ENCODE measurements around the gene CPT1A.
A peak's percentile ranks its signal among the peaks of the same experiment; 100 is the strongest.

Gene CPT1A

GRCh38 chr11:68767672-68768071, 74.0 kb downstream of the CPT1A start:
- TF ChIP-seq JUND (IDR thresholded peaks at IDR 0.05; ENCODE audit: low read depth) = no peak
- no peak for DNase-seq (ENCODE audit: low read depth in 1 of 2, low spot score in 1 of 2)
- in situ Hi-C loops (cut with HindIII; ENCODE audit: low pct_unique_long_range_greater_than_20kb, low sequenced_read_pairs) = no loop called here

DNA sequence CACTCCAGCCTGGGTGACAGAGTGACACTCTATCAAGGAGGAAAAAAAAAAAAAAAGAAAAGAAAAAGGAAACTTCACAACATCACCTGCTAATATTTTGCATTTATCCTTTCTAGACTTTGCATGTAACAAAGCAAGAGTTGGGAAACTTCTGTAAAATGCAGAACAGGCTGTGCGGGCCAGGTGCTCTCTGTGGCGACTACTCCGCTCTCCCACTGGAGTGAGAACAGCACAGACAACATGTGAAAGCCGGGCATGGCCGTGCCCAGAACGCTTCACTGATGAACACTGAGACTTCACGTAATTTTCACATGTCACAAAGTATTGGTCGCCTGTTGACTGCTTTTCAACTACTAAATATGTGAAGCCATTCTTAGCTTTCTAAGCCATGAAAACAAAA, 74.9 kb downstream of the CPT1A start:
- no peak for DNase-seq (ENCODE audit: low read depth in 1 of 2, low spot score in 1 of 2)
- in situ Hi-C loops (cut with HindIII; ENCODE audit: low pct_unique_long_range_greater_than_20kb, low sequenced_read_pairs) = no loop called here
- no peak for TF ChIP-seq JUND (IDR thresholded peaks at IDR 0.05; ENCODE audit: low read depth)

DNA sequence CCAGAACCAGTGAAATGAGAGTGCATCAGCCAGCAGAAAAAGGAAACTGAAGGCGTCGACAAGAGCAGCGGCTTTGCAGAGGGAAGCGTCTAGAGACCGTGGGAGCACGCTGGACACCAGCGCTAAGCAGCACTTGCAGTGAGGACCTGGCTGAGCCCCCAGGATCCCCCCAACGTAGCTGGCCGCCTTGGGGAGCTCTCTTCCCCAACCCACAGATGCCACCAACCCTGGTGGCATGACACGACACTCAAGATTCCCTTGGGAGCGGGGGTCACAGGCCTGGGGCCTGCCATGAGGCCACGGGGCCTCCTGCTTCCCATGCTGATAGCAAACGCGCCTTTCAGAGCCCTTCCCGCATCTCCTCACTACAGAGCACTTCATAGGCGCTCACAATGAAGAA, 77.0 kb downstream of the CPT1A start:
- TF ChIP-seq JUND (IDR thresholded peaks at IDR 0.05; ENCODE audit: low read depth) = no peak
- DNase-seq (ENCODE audit: low read depth in 1 of 2, low spot score in 1 of 2) = no peak
- in situ Hi-C loops (cut with HindIII; ENCODE audit: low pct_unique_long_range_greater_than_20kb, low sequenced_read_pairs) = no loop called here

- in situ Hi-C loops (cut with HindIII; ENCODE audit: low pct_unique_long_range_greater_than_20kb, low sequenced_read_pairs) = no loop called here
- DNase-seq (ENCODE audit: low read depth in 1 of 2, low spot score in 1 of 2) = no peak
- TF ChIP-seq JUND (IDR thresholded peaks at IDR 0.05; ENCODE audit: low read depth) = no peak
Measured at GRCh38 chr11:68763926-68764657, 77.6 kb downstream of the CPT1A start.

GRCh38 chr11:68763181-68763721, 78.5 kb downstream of the CPT1A start:
- peak; percentile 37 to 82 for DNase-seq (ENCODE audit: low read depth in 1 of 2, low spot score in 1 of 2)
- in situ Hi-C loops (cut with HindIII; ENCODE audit: low pct_unique_long_range_greater_than_20kb, low sequenced_read_pairs) = no loop called here
- TF ChIP-seq JUND (IDR thresholded peaks at IDR 0.05; ENCODE audit: low read depth) = no peak

DNA sequence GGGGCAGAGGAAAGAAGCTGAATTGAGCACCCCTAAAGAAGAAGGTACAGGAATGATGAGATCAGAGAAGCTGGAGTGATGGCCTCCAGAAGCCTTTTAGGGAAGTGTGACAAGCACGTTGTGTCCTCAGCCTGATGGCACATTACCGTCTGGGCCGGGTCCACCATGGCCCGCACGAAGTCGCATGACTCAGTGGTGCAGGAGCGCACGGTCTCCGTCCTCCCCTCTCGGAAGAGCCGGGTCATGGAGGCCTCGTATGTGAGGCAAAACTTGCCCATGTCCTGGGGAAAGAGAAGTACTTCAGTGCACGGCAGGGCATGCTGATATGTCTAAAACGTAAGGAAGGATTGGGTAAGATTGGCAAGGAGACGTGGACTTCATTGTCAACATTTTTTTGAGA, 79.2 kb downstream of the CPT1A start:
- no peak for TF ChIP-seq JUND (IDR thresholded peaks at IDR 0.05; ENCODE audit: low read depth)
- in situ Hi-C loops (cut with HindIII; ENCODE audit: low pct_unique_long_range_greater_than_20kb, low sequenced_read_pairs) = no loop called here
- no peak for DNase-seq (ENCODE audit: low read depth in 1 of 2, low spot score in 1 of 2)

DNA sequence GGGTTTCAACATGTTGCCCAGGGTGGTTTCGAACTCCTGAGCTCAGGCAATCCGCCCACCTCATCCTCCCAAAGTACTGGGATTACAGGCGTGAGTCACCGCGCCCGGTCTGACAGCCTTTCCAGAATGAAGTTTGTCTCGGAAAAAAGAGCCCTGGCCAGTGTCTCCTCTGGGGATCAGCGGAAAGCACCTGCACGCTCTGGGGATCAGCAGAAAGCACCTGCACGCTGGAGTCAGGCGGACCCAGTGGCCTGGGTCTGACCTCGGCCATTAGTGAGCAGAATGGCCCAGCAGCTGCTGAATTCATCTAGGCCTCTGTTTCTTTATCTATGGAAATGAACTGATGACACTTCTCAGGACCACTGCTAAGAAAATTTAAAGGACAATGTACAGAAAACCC, 79.9 kb downstream of the CPT1A start:
- in situ Hi-C loops (cut with HindIII; ENCODE audit: low pct_unique_long_range_greater_than_20kb, low sequenced_read_pairs) = no loop called here
- no peak for TF ChIP-seq JUND (IDR thresholded peaks at IDR 0.05; ENCODE audit: low read depth)
- no peak for DNase-seq (ENCODE audit: low read depth in 1 of 2, low spot score in 1 of 2)

GRCh38 chr11:68759991-68760390, 81.7 kb downstream of the CPT1A start:
- no peak for TF ChIP-seq JUND (IDR thresholded peaks at IDR 0.05; ENCODE audit: low read depth)
- in situ Hi-C loops (cut with HindIII; ENCODE audit: low pct_unique_long_range_greater_than_20kb, low sequenced_read_pairs) = no loop called here
- DNase-seq (ENCODE audit: low read depth in 1 of 2, low spot score in 1 of 2) = no peak

DNA sequence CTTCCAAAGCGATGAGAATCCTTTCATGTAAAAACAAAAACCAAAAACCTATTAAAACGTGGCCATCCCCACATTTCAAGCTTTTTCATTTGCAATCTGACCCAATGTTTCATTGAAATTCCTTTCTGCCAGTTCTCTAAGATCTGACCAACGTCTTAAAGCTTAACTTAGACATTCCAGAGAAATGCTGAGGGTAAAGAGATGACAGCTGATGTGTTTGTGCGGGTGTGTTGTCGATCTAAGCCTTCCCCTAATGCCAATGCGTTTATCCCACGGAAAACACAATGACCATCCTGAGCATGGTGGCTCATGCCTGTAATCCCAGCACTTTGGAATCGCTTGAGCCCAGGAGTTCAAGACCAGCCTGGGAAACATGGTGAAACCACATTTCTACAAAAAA, 84.0 kb downstream of the CPT1A start:
- in situ Hi-C loops (cut with HindIII; ENCODE audit: low pct_unique_long_range_greater_than_20kb, low sequenced_read_pairs) = no loop called here
- DNase-seq (ENCODE audit: low read depth in 1 of 2, low spot score in 1 of 2) = no peak
- no peak for TF ChIP-seq JUND (IDR thresholded peaks at IDR 0.05; ENCODE audit: low read depth)

GRCh38 chr11:68756171-68756766, 85.4 kb downstream of the CPT1A start:
- in situ Hi-C loops (cut with HindIII; ENCODE audit: low pct_unique_long_range_greater_than_20kb, low sequenced_read_pairs) = no loop called here
- DNase-seq (ENCODE audit: low read depth in 1 of 2, low spot score in 1 of 2) = no peak
- TF ChIP-seq JUND (IDR thresholded peaks at IDR 0.05; ENCODE audit: low read depth) = no peak

GRCh38 chr11:68753300-68753699, 88.4 kb downstream of the CPT1A start:
- DNase-seq (ENCODE audit: low read depth in 1 of 2, low spot score in 1 of 2) = peak; percentile 46 to 68
- in situ Hi-C loops (cut with HindIII; ENCODE audit: low pct_unique_long_range_greater_than_20kb, low sequenced_read_pairs) = no loop called here
- no peak for TF ChIP-seq JUND (IDR thresholded peaks at IDR 0.05; ENCODE audit: low read depth)

DNA sequence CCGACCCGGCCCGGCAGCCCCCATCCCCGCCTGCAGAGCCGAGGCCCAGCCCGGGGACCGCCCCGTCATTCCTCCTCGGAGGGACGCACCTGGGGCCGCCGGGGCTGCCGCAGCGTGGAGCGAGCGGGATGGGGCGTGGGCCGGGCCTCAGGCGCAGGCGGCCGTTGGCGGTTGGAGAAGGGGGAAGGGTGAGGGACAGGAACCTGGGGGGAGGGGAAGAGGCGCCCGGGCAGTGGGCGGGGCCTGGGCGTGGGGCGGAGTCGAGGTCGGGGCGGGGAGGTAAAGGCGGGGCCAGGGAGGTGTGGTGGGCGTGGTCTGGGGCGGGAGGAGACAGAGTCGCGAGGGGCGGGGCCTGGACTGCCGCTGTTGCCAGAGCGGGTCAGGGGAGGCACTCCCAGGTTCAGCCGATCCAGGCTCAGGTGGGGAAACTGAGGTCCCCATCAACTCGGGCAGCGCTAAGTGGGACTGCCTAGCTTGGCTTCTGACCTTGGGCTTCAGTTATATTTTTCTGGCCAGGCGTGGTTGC, 90.3 kb downstream of the CPT1A start, which contains the start of gene TESMIN:
Gene TESMIN (minus strand): TSS at position 190 of the 526 bp plus-strand sequence. CDS start 860 bp downstream, outside the sequence.
- no peak for TF ChIP-seq JUND (IDR thresholded peaks at IDR 0.05; ENCODE audit: low read depth)
- in situ Hi-C loops (cut with HindIII; ENCODE audit: low pct_unique_long_range_greater_than_20kb, low sequenced_read_pairs) = no loop called here
- DNase-seq (ENCODE audit: low read depth in 1 of 2, low spot score in 1 of 2) = peak; percentile 95 to 96

- no peak for DNase-seq (ENCODE audit: low read depth in 1 of 2, low spot score in 1 of 2)
- no peak for TF ChIP-seq JUND (IDR thresholded peaks at IDR 0.05; ENCODE audit: low read depth)
- in situ Hi-C loops (cut with HindIII; ENCODE audit: low pct_unique_long_range_greater_than_20kb, low sequenced_read_pairs) = no loop called here
Measured at GRCh38 chr11:68751004-68751325, 90.8 kb downstream of the CPT1A start.

Measured in T47D (cell line).